CD4-positive, alpha-beta T cell (primary cell): ENCODE results near the gene MPDZ. TPM values are rescaled to one million over a fixed set of nuclear protein-coding genes. Genes with fewer than 3 reads are reported as not detected.

Source experiments
- ATAC-seq: fragments of 200-7000 bp; cut with Tn5 transposase; one replicate; pipeline ENCODE4 v1.10.0; 2022; ENCODE audit warnings: mild to moderate bottlenecking; ENCODE audit not compliant: poor library complexity
- CTCF ChIA-PET: fragments of 350-600 bp; sonication (Branson Sonifier 250); formaldehyde crosslinking; loops from one replicate; lab custom pipeline; 2021; ENCODE audit warnings: antibody characterized with exemption, inconsistent platforms; lab: Charles Lee
- POLR2A ChIA-PET: fragments of 350-600 bp; sonication (Branson Sonifier 250); formaldehyde crosslinking; loops from one replicate; lab custom pipeline; 2021; ENCODE audit warnings: antibody characterized with exemption, inconsistent platforms; lab: Charles Lee
- DNase-seq, 14 experiments: peaks; one replicate each; pipeline ENCODE4 v3.0.0-alpha.2; 2013 to 2020; ENCODE audit warnings: mixed read lengths in 2 of 14
- H3K27ac ChIP-seq, 2 donors: one replicate each; pipeline versions ENCODE4 v1.5.1 to v1.7.0; 2013; ENCODE audit warnings: low read length in 2 of 2, low read depth in 1 of 2, mild to moderate bottlenecking in 1 of 2
- H3K27me3 ChIP-seq, 2 experiments: 1 replicate in 1 of 2; 2 replicates in 1 of 2; pipeline versions ENCODE4 v1.6.1 to v1.7.0; 2013; ENCODE audit warnings: low read length in 2 of 2, control low read depth in 1 of 2, mild to moderate bottlenecking in 1 of 2, moderate library complexity in 1 of 2; ENCODE audit not compliant: insufficient read depth in 2 of 2, control insufficient read depth in 1 of 2
- H3K36me3 ChIP-seq: one replicate; pipeline ENCODE4 v1.6.1; 2013; ENCODE audit warnings: low read length, control low read depth; ENCODE audit not compliant: insufficient read depth
- H3K4me1 ChIP-seq: one replicate; pipeline ENCODE4 v1.6.1; 2013; ENCODE audit warnings: low read length, control low read depth; ENCODE audit not compliant: insufficient read depth
- H3K4me3 ChIP-seq: one replicate; pipeline ENCODE4 v1.5.1; 2013; ENCODE audit warnings: mild to moderate bottlenecking, low read length, moderate library complexity
- H3K9me3 ChIP-seq, 2 experiments: 1 replicate in 1 of 2; 2 replicates in 1 of 2; pipeline versions ENCODE4 v1.6.1 to v1.7.0; 2013; ENCODE audit warnings: low read length in 2 of 2, mild to moderate bottlenecking in 2 of 2, control low read depth in 1 of 2, moderate library complexity in 1 of 2; ENCODE audit not compliant: control insufficient read depth in 1 of 2, insufficient read depth in 1 of 2
- H3K27ac Mint-ChIP-seq: one replicate; pipeline ENCODE4 v1.8.0; 2020; ENCODE audit warnings: mixed read lengths
- H3K27me3 Mint-ChIP-seq: one replicate; pipeline ENCODE4 v1.8.0; 2021; ENCODE audit warnings: mixed read lengths
- H3K36me3 Mint-ChIP-seq: one replicate; pipeline ENCODE4 v1.8.0; 2021; ENCODE audit warnings: low read depth, mixed read lengths
- H3K4me1 Mint-ChIP-seq: one replicate; pipeline ENCODE4 v1.8.0; 2021; ENCODE audit warnings: low read depth, mixed read lengths
- H3K4me3 Mint-ChIP-seq: one replicate; pipeline ENCODE4 v1.8.0; 2020; ENCODE audit warnings: mild to moderate bottlenecking, mixed read lengths
- H3K9me3 Mint-ChIP-seq: one replicate; pipeline ENCODE4 v1.8.0; 2020; ENCODE audit warnings: mixed read lengths
- intact Hi-C, 2 experiments: fragments of 100-400 bp; cut with DNase I in 1 of 2; cut with micrococcal nuclease in 1 of 2; formaldehyde crosslinking; loops; one replicate each; pipeline versions ENCODE4 v1.15.1 to v1.9.0; 2023 to 2025; cut with DNase I, micrococcal nuclease
- total RNA-seq, 174 experiments: library from RNA in 2 of 174; stranded (reverse) in 2 of 174; gene quantifications; one replicate each; pipeline ENCODE4 v1.2.3 and lab custom pipeline; 2021 to 2026
- TF ChIP-seq, protein P1 (sequence below): fragments of 200-600 bp; IDR thresholded peaks from one replicate; pipeline ENCODE4 v1.8.0; 2022; ENCODE audit warnings: antibody characterized with exemption, mild to moderate bottlenecking

Gene MPDZ
- total RNA-seq, 2 experiments from 2014 or later = not detected

- no peaks in the 10 kb centered on the region for H3K4me1 ChIP-seq
- Mint-ChIP-seq H3K27me3 (no peaks in the 10 kb centered on the region), H3K36me3 (no peaks in the 10 kb centered on the region), H3K4me1 (no peaks in the 10 kb centered on the region), H3K9me3 (peaks cover under 1% of the 10 kb centered on the region), H3K4me3 (no peak overlapping the region), H3K27ac (no peak overlapping the region)
- DNase-seq (no peak), ATAC-seq (no peak)
- H3K27me3 ChIP-seq = no peaks in the 10 kb centered on the region
- no peak overlapping the region for H3K27ac ChIP-seq
- ChIA-PET POLR2A (no interaction called here), CTCF (interaction anchor here (0.6 kb wide), 1 partner anchor 72 kb away, joined by 3 read pairs; no protein-coding TSS in a partner anchor)
- H3K36me3 ChIP-seq = no peaks in the 10 kb centered on the region
- TF ChIP-seq, protein P1, sequence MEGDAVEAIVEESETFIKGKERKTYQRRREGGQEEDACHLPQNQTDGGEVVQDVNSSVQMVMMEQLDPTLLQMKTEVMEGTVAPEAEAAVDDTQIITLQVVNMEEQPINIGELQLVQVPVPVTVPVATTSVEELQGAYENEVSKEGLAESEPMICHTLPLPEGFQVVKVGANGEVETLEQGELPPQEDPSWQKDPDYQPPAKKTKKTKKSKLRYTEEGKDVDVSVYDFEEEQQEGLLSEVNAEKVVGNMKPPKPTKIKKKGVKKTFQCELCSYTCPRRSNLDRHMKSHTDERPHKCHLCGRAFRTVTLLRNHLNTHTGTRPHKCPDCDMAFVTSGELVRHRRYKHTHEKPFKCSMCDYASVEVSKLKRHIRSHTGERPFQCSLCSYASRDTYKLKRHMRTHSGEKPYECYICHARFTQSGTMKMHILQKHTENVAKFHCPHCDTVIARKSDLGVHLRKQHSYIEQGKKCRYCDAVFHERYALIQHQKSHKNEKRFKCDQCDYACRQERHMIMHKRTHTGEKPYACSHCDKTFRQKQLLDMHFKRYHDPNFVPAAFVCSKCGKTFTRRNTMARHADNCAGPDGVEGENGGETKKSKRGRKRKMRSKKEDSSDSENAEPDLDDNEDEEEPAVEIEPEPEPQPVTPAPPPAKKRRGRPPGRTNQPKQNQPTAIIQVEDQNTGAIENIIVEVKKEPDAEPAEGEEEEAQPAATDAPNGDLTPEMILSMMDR = no peak
- no peak overlapping the region for H3K4me3 ChIP-seq
- intact Hi-C loops = no loop called here
- peaks cover 0 to 11% of the 10 kb centered on the region in 2 experiments for H3K9me3 ChIP-seq
Observed at GRCh38 chr9:13244181-13244580, 35.3 kb downstream of the MPDZ start.

GRCh38 chr9:13241283-13241682 is 38.2 kb downstream of the MPDZ start:
- no peaks in the 10 kb centered on the region for H3K27me3 Mint-ChIP-seq
- no peak overlapping the region for H3K27ac ChIP-seq
- no peaks in the 10 kb centered on the region for H3K4me1 Mint-ChIP-seq
- no peak for DNase-seq
- no peaks in the 10 kb centered on the region for H3K36me3 Mint-ChIP-seq
- no peaks in the 10 kb centered on the region for H3K4me1 ChIP-seq
- H3K9me3 ChIP-seq = peaks cover 0 to 8% of the 10 kb centered on the region in 2 experiments
- POLR2A ChIA-PET = no interaction called here
- H3K27me3 ChIP-seq = no peaks in the 10 kb centered on the region
- TF ChIP-seq, protein P1 = no peak
- no peak for ATAC-seq
- no peak overlapping the region for H3K4me3 ChIP-seq
- H3K27ac Mint-ChIP-seq = no peak overlapping the region
- H3K36me3 ChIP-seq = no peaks in the 10 kb centered on the region
- intact Hi-C loops = no loop called here
- CTCF ChIA-PET = no interaction called here
- no peaks in the 10 kb centered on the region for H3K9me3 Mint-ChIP-seq
- H3K4me3 Mint-ChIP-seq = no peak overlapping the region

- TF ChIP-seq, protein P1 = no peak
- H3K9me3 ChIP-seq = peaks cover 0 to 8% of the 10 kb centered on the region in 2 experiments
- ChIA-PET POLR2A (no interaction called here), CTCF (no interaction called here)
- no peaks in the 10 kb centered on the region for H3K9me3 Mint-ChIP-seq
- H3K27me3 Mint-ChIP-seq = no peaks in the 10 kb centered on the region
- H3K4me1 ChIP-seq = no peaks in the 10 kb centered on the region
- no peaks in the 10 kb centered on the region for H3K36me3 Mint-ChIP-seq
- no peak overlapping the region for H3K27ac Mint-ChIP-seq
- H3K36me3 ChIP-seq = no peaks in the 10 kb centered on the region
- H3K4me3 ChIP-seq = no peak overlapping the region
- no peak overlapping the region for H3K4me3 Mint-ChIP-seq
- H3K27me3 ChIP-seq = no peaks in the 10 kb centered on the region
- DNase-seq (no peak), ATAC-seq (no peak)
- H3K4me1 Mint-ChIP-seq = no peaks in the 10 kb centered on the region
- H3K27ac ChIP-seq = no peak overlapping the region
- intact Hi-C loops = loop anchor here in 1 of 2 experiments (10.0 kb wide), 1 partner anchor 55 kb away; no protein-coding TSS in a partner anchor
Observed at GRCh38 chr9:13239660-13240059, 39.8 kb downstream of the MPDZ start.
